ENCODE measurements around the gene C14orf39. TPM values are rescaled to one million over a fixed set of nuclear protein-coding genes. Genes with fewer than 3 reads are reported as not detected.

C14orf39 gene
- total RNA-seq, 6 experiments from 2014 or later, result not detected

DNA sequence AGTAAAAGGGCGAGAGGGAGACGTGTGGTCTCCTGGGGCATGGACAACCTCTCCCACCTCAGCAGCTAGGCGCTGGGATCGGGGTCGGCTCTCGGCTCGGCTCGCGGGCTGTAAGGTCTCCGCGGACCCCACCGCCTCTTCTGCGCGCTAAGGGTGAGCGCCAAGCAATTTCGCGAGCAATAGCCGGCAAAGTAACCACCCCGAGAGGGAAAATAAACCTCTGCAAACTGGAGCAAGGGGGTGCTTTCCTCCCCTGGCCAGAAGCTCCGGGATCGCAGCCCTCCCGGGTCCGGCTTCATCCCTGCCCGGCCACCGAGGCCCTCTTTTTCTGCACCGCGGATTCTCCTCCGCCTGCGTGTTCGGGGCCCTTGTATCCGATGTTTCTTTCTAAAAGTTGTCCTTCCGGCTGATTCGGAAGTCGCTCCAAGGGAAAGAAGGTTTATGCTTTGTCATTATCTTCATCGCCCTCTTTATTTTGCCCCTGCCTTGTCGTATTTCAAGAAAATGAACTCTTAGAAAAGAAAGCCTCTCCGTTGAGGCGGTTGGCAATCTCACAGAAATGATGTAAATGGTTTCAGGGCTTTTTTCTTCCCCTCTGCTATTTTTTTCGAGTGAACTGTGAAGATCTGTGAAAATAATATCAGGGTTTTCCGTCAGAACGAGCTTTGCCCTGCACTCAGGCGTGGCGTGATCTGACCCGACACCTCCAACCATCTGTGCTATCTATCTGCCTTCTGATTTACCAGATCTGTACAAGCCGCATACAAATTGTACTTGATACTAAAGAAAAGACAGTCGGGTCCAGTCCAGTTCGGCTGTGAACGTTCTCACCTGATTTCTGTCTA, 21.3 kb upstream of the C14orf39 start:
- H3K27me3 ChIP-seq, result peaks cover 27 to 58% of the 10 kb centered on the region in 2 donors
- no peaks in the 10 kb centered on the region for H3K9me3 ChIP-seq
- TF ChIP-seq POLR2A (IDR thresholded peaks at IDR 0.05), result no peak
- TF ChIP-seq, protein P1, sequence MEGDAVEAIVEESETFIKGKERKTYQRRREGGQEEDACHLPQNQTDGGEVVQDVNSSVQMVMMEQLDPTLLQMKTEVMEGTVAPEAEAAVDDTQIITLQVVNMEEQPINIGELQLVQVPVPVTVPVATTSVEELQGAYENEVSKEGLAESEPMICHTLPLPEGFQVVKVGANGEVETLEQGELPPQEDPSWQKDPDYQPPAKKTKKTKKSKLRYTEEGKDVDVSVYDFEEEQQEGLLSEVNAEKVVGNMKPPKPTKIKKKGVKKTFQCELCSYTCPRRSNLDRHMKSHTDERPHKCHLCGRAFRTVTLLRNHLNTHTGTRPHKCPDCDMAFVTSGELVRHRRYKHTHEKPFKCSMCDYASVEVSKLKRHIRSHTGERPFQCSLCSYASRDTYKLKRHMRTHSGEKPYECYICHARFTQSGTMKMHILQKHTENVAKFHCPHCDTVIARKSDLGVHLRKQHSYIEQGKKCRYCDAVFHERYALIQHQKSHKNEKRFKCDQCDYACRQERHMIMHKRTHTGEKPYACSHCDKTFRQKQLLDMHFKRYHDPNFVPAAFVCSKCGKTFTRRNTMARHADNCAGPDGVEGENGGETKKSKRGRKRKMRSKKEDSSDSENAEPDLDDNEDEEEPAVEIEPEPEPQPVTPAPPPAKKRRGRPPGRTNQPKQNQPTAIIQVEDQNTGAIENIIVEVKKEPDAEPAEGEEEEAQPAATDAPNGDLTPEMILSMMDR (IDR thresholded peaks at IDR 0.05), result no peak
- intact Hi-C loops (cut with DNase I), result no loop called here
- WGBS (ENCODE audit: insufficient coverage, low coverage, low lambda C conversion rate, missing lambda C conversion rate), result 5% methylated on average over 30 of the region's 48 CpGs
- H3K4me1 ChIP-seq, result peaks cover 0 to 13% (median 0%) of the 10 kb centered on the region in 4 donors
- H3K27ac ChIP-seq, result no peak overlapping the region
- ATAC-seq, result no peak
- no peaks in the 10 kb centered on the region for H3K36me3 ChIP-seq
- no peak for DNase-seq
- no peak overlapping the region for H3K4me3 ChIP-seq

DNA sequence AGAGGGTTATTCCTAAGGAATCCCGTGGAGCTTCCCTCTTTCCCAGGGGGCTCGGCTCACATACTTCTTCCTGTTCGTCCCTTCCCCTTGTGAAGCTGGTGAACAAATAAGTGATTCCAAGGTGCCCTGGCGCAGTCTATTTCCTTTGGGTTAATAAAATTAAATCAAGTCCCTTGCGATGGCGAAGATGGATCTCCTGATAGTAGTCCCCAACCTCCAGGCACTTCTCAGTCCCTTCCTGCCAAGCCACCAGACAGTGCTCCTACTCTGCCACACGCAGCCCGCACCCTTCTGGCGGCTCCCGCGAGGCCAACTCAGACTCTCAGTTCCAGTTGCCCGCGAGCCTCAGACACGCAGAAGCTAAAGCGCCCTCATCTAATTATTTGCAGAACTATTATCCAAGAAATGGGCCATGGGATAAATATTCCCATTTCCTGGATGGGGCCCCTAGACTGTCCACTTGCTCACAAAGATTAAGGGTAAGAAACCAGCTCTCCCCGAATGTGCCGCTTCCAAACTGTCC, 20.7 kb upstream of the C14orf39 start:
- peaks cover 0 to 12% (median 0%) of the 10 kb centered on the region in 4 donors for H3K4me1 ChIP-seq
- TF ChIP-seq, protein P1 (IDR thresholded peaks at IDR 0.05), result no peak
- TF ChIP-seq POLR2A (IDR thresholded peaks at IDR 0.05), result no peak
- WGBS (ENCODE audit: insufficient coverage, low coverage, low lambda C conversion rate, missing lambda C conversion rate), result 2% methylated on average over 16 of the region's 17 CpGs
- no peak overlapping the region for H3K27ac ChIP-seq
- no peaks in the 10 kb centered on the region for H3K36me3 ChIP-seq
- DNase-seq (no peak), ATAC-seq (no peak)
- H3K27me3 ChIP-seq, result peaks cover 27 to 53% of the 10 kb centered on the region in 2 donors
- no peak overlapping the region for H3K4me3 ChIP-seq
- intact Hi-C loops (cut with DNase I), result no loop called here
- no peaks in the 10 kb centered on the region for H3K9me3 ChIP-seq

DNA sequence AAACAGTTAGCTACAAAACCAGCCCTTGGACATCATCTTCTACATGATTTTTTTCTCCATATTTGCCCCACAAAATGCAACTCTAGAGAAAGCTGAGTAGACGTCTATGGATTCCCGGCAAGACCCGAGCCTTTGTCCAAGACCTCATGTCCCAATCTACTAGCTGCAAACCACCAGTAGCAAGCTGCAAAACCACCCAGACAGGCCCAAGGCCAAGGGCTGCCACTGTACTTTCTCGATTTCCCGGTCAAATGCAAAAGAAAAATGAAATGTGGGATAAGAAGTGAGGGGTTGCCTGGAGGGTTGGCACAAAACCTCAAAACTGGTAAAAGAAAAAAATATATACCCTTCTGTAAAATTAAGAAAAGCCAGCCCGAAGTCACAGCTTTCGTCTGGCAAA, 20.1 kb upstream of the C14orf39 start:
- Histone ChIP-seq H3K27ac (no peak overlapping the region), H3K36me3 (no peaks in the 10 kb centered on the region), H3K9me3 (no peaks in the 10 kb centered on the region), H3K27me3 (peaks cover 27 to 50% of the 10 kb centered on the region in 2 donors), H3K4me1 (peaks cover 0 to 8% (median 0%) of the 10 kb centered on the region in 4 donors), H3K4me3 (no peak overlapping the region)
- intact Hi-C loops (cut with DNase I), result no loop called here
- TF ChIP-seq, protein P1 (IDR thresholded peaks at IDR 0.05), result no peak
- TF ChIP-seq POLR2A (IDR thresholded peaks at IDR 0.05), result no peak
- no peak for DNase-seq
- 1% methylated on average over 7 of the region's 7 CpGs for WGBS (ENCODE audit: insufficient coverage, low coverage, low lambda C conversion rate, missing lambda C conversion rate)
- ATAC-seq, result no peak

DNA sequence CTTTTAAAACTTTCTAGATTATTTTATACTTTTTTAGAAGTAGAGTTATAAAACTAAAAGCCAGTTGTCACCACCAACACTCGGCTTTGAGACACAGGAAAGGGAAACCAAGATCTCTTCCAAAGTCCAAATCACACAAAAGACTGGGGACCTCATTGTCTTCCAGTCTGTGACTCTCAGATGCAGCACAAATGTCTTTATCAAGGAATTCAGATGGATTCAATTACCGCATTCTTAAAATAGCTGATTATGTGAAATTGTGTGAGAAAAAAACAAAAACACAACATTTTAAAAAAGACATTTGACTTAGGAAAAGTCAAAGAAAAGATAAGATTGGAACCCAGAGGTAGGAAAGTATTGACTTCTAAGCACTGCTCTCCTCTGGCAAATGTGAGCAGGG, 19.6 kb upstream of the C14orf39 start:
- no peaks in the 10 kb centered on the region for H3K9me3 ChIP-seq
- peaks cover 22 to 45% of the 10 kb centered on the region in 2 donors for H3K27me3 ChIP-seq
- intact Hi-C loops (cut with DNase I), result no loop called here
- TF ChIP-seq, protein P1 (IDR thresholded peaks at IDR 0.05), result no peak
- TF ChIP-seq POLR2A (IDR thresholded peaks at IDR 0.05), result no peak
- ATAC-seq (no peak), DNase-seq (no peak)
- H3K36me3 ChIP-seq, result no peaks in the 10 kb centered on the region
- 10% methylated on average over 2 of the region's 2 CpGs for WGBS (ENCODE audit: insufficient coverage, low coverage, low lambda C conversion rate, missing lambda C conversion rate)
- H3K4me3 ChIP-seq, result no peak overlapping the region
- no peak overlapping the region for H3K27ac ChIP-seq
- H3K4me1 ChIP-seq, result peaks cover 0 to 8% (median 0%) of the 10 kb centered on the region in 4 donors
